Smooth muscle cell (in vitro differentiated cells): ENCODE results near the gene PSMD13. TPM values are rescaled to one million over a fixed set of nuclear protein-coding genes. Genes with fewer than 3 reads are reported as not detected.

Experiments used
- DNase-seq: peaks from one replicate; lab custom pipeline; 2025; ENCODE audit not compliant: unreplicated experiment; lab: John Stamatoyannopoulos, UW
- H2AFZ ChIP-seq: fragments of 200-600 bp; sonication (generic); 2 replicates; pipeline ENCODE4 v1.6.0; 2016; ENCODE audit warnings: antibody characterized with exemption, low read depth, mild to moderate bottlenecking
- H3F3A ChIP-seq: fragments of 200-600 bp; sonication (generic); 2 replicates; pipeline ENCODE4 v1.6.0; 2017; ENCODE audit warnings: antibody characterized with exemption, low read depth
- H3K27ac ChIP-seq: fragments of 200-600 bp; sonication (generic); 2 replicates; pipeline ENCODE4 v1.5.1; 2016; ENCODE audit warnings: low read depth, mild to moderate bottlenecking
- H3K27me3 ChIP-seq: fragments of 200-600 bp; sonication (generic); 2 replicates; pipeline ENCODE4 v1.6.1; 2016; ENCODE audit warnings: low read depth, mild to moderate bottlenecking
- H3K36me3 ChIP-seq: fragments of 200-600 bp; sonication (generic); 2 replicates; pipeline ENCODE4 v1.5.1; 2016; ENCODE audit warnings: low read depth
- H3K4me1 ChIP-seq: fragments of 200-600 bp; sonication (generic); 2 replicates; pipeline ENCODE4 v1.5.1; 2016; ENCODE audit warnings: low read depth
- H3K4me2 ChIP-seq: fragments of 200-600 bp; sonication (generic); 2 replicates; pipeline ENCODE4 v1.6.0; 2016; ENCODE audit warnings: mild to moderate bottlenecking
- H3K4me3 ChIP-seq: fragments of 200-600 bp; sonication (generic); 2 replicates; pipeline ENCODE4 v1.5.1; 2016; ENCODE audit warnings: mild to moderate bottlenecking
- H3K79me2 ChIP-seq: fragments of 200-600 bp; sonication (generic); 2 replicates; pipeline ENCODE4 v1.6.0; 2016; ENCODE audit warnings: low read depth, mild to moderate bottlenecking
- H3K9ac ChIP-seq: fragments of 200-600 bp; sonication (generic); 2 replicates; pipeline ENCODE4 v1.6.0; 2016; ENCODE audit warnings: low read depth
- H3K9me3 ChIP-seq: fragments of 200-600 bp; sonication (generic); replicated peaks from 2 replicates; pipeline ENCODE4 v1.5.1; 2016; ENCODE audit warnings: low read depth
- H4K20me1 ChIP-seq: fragments of 200-600 bp; sonication (generic); 2 replicates; pipeline ENCODE4 v1.6.0; 2016; ENCODE audit warnings: low read depth
- WGBS: methylation state at CpG from one replicate; pipeline ENCODE4 v1.1.7; 2016; ENCODE audit warnings: low lambda C conversion rate; 5-methylcytosine and 5-hydroxymethylcytosine counted together
- polyA plus RNA-seq: library from polyadenylated mRNA; unstranded; fragments of >200 nt; fragmentation: Nextera tagmentation; extraction: Ambion mirVana; gene quantifications from 2 replicates; pipeline ENCODE4 v1.2.1, GENCODE V29; 2016
- total RNA-seq: library from RNA; depleted of rRNA; stranded (reverse); fragments of >200 nt; gene quantifications from 2 replicates; pipeline ENCODE4 v1.2.3, GENCODE V29; 2014
- TF ChIP-seq, protein P1 (sequence below): fragments of 200-600 bp; sonication (generic); IDR thresholded peaks from 2 replicates; pipeline ENCODE4 v1.5.1; 2017; ENCODE audit warnings: borderline replicate concordance, mild to moderate bottlenecking, antibody characterized with exemption; ENCODE audit not compliant: insufficient read depth, poor library complexity, severe bottlenecking

Gene PSMD13
- total and polyA plus RNA-seq, 2 experiments from 2014 or later, result 77.4 to 200 TPM

DNA sequence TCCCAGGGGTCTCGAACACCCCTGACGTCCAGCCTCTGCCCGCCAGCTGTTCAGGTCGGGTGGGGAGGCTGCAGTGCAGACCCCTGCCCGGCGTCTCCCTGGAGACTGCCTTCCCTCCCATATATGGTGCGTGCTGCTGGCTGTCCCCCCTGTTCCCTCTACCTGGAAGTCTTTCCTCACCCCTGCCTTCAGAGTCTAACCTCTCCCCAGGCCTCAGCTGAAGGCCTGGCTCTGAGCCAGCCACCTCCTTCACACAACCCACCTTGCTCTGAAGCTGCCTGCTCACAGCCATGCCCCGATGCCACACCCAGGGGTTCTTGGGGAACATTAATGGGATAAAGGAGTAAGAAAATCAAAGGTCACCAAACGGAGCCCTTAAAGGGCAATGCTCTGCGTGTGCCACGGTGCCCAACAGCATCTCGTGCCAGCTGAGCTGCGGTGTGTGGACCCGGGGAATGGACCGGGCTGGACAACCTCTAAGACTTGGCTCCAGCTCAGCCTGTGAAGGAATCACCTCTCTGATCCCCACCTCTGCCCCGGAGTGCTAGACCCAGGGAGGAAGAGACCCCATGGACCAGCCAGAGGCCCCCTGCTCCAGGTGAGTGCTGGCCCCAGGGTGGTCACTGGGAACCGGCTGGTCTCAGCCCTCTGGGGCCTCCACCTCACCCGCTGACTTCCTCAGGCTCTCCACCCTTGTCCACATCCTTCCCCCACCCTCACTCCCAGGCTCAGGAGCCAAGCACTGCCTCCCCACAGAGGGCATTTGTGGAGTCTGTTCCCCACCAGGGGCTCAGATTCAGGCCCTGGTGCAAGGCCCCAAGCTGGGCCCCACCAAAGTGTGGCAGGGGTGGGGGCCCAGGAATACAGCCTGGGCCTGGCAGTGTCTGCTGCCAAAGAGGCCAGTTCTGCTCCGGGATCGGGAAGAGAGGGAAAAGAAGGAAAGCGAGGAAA, 41.5 kb downstream of the PSMD13 start, which contains the start of gene NLRP6:
Gene NLRP6 (plus strand): TSS at position 407 of the 951 bp plus-strand sequence. CDS start 163 bp downstream, at position 570.
- Histone ChIP-seq H3K79me2 (no peaks in the 10 kb centered on the region), H3K9me3 (no peaks in the 10 kb centered on the region), H3K9ac (no peak within 1 kb of the TSS), H3K4me3 (no peak within 1 kb of the TSS), H4K20me1 (no peaks in the 10 kb centered on the region), H3K36me3 (no peaks in the 10 kb centered on the region), H3F3A (no peaks in the 10 kb centered on the region), H3K4me1 (no peaks in the 10 kb centered on the region), H3K27ac (no peak within 1 kb of the TSS), H3K27me3 (peaks cover 7% of the 10 kb centered on the region), H2AFZ (no peak within 1 kb of the TSS), H3K4me2 (no peak within 1 kb of the TSS)
- TF ChIP-seq, protein P1, sequence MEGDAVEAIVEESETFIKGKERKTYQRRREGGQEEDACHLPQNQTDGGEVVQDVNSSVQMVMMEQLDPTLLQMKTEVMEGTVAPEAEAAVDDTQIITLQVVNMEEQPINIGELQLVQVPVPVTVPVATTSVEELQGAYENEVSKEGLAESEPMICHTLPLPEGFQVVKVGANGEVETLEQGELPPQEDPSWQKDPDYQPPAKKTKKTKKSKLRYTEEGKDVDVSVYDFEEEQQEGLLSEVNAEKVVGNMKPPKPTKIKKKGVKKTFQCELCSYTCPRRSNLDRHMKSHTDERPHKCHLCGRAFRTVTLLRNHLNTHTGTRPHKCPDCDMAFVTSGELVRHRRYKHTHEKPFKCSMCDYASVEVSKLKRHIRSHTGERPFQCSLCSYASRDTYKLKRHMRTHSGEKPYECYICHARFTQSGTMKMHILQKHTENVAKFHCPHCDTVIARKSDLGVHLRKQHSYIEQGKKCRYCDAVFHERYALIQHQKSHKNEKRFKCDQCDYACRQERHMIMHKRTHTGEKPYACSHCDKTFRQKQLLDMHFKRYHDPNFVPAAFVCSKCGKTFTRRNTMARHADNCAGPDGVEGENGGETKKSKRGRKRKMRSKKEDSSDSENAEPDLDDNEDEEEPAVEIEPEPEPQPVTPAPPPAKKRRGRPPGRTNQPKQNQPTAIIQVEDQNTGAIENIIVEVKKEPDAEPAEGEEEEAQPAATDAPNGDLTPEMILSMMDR, result no peak
- 92% methylated on average over 21 of the region's 21 CpGs for WGBS
- no peak for DNase-seq

DNA sequence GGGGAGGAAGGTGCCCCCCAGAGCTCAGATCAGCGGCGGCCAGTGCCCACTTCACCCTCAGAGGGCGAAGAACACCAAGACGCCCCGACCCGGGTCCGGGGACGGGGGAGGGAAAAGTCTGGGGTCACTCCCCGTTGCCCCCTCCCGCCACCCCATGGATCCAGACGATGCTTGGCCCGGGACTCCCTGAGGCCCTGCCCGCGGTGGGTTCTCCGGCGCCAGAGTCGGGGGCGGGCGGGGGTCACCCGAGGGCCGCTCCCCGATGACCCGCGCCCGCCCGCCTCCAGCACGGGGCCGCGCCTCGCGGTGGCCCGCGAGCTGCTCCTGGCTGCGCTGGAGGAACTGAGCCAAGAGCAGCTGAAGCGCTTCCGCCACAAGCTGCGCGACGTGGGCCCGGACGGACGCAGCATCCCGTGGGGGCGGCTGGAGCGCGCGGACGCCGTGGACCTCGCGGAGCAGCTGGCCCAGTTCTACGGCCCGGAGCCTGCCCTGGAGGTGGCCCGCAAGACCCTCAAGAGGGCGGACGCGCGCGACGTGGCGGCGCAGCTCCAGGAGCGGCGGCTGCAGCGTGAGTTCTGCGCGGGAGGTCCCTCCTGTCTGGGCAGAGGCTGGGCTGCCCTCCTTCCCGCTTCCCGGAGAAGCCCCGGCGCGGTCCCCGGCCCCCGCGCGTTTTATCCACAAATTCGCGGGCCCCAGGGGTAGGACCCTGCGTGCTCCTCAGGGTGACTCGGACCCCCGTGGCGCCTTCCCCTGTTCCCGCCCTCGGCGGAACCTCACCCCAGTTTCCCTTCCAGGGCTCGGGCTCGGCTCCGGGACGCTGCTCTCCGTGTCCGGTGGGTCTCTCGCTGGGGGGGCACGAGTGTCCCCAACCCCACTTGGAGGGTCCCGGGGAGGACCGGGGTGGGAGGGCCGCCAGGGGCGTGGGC, 42.5 kb downstream of the PSMD13 start:
- Histone ChIP-seq H3K79me2 (no peaks in the 10 kb centered on the region), H4K20me1 (no peaks in the 10 kb centered on the region), H3K9me3 (no peaks in the 10 kb centered on the region), H3K27me3 (peaks cover 7% of the 10 kb centered on the region), H3K4me2 (no peak overlapping the region), H3F3A (no peaks in the 10 kb centered on the region), H2AFZ (no peak overlapping the region), H3K9ac (no peak overlapping the region), H3K36me3 (no peaks in the 10 kb centered on the region), H3K27ac (no peak overlapping the region), H3K4me1 (no peaks in the 10 kb centered on the region), H3K4me3 (no peak overlapping the region)
- TF ChIP-seq, protein P1, result no peak
- no peak for DNase-seq
- 86% methylated on average over 89 of the region's 97 CpGs for WGBS

DNA sequence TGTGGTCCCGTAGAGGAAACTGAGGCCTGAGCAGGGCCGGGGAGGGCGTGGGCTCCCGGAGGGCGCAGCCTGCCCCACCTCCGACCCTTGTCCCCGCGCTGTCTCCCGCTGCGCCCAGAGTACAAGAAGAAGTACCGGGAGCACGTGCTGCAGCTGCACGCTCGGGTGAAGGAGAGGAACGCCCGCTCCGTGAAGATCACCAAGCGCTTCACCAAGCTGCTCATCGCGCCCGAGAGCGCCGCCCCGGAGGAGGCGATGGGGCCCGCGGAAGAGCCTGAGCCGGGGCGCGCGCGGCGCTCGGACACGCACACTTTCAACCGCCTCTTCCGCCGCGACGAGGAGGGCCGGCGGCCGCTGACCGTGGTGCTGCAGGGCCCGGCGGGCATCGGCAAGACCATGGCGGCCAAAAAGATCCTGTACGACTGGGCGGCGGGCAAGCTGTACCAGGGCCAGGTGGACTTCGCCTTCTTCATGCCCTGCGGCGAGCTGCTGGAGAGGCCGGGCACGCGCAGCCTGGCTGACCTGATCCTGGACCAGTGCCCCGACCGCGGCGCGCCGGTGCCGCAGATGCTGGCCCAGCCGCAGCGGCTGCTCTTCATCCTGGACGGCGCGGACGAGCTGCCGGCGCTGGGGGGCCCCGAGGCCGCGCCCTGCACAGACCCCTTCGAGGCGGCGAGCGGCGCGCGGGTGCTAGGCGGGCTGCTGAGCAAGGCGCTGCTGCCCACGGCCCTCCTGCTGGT, 43.4 kb downstream of the PSMD13 start:
- TF ChIP-seq, protein P1, result no peak
- H3K27ac ChIP-seq, result no peak overlapping the region
- H3K27me3 ChIP-seq, result peaks cover 7% of the 10 kb centered on the region
- no peaks in the 10 kb centered on the region for H3F3A ChIP-seq
- no peak for DNase-seq
- no peaks in the 10 kb centered on the region for H3K79me2 ChIP-seq
- H2AFZ ChIP-seq, result no peak overlapping the region
- WGBS, result 80% methylated on average over 61 of the region's 85 CpGs
- H3K4me1 ChIP-seq, result no peaks in the 10 kb centered on the region
- H3K4me2 ChIP-seq, result no peak overlapping the region
- H4K20me1 ChIP-seq, result no peaks in the 10 kb centered on the region
- no peak overlapping the region for H3K4me3 ChIP-seq
- H3K36me3 ChIP-seq, result no peaks in the 10 kb centered on the region
- no peaks in the 10 kb centered on the region for H3K9me3 ChIP-seq
- H3K9ac ChIP-seq, result no peak overlapping the region
